ENCODE data around the gene SORCS2.

Gene SORCS2

DNA sequence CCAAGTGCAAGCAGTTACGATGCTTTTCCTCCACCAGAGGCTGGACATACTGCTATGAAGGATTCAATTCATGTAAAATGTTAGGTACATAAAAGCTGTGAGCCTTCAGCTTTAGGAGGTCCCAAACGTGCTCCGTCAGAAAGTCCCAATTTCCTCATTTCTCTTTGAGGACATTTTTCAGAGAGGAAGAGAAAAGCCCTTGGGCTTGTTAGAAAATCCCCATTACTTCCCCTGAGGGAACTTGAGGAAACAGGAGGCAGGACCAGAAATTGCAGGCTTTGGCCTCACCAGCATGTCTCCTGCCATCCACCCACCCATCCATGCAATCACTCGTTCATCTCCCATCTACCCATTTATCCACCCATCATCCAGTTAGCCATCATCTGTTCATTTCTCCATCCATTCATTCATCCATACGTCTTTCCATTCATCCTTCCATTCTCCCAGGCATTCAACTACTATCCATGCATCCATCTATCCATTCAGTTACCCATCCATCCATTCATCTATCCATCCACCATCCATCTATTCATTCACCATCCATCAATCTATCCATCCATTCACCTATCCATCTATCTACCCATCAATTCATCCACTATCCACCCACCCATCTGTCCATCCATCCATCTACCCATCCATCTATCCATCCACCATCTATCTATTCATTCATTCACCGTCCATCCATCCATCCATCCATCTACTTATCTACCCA is 523.8 kb downstream of the SORCS2 start:
- Histone ChIP-seq H2AFZ (ENCODE audit: low read depth, low read length) (no peak overlapping the region), H3K79me2 (ENCODE audit: insufficient read depth, low read length) (no peaks in the 10 kb centered on the region), H3K4me1 (ENCODE audit: insufficient read depth, low read length) (no peaks in the 10 kb centered on the region), H3K4me2 (ENCODE audit: insufficient read depth, low read length) (no peak overlapping the region), H4K20me1 (ENCODE audit: insufficient read depth, low read length) (no peaks in the 10 kb centered on the region), H3K36me3 (ENCODE audit: insufficient read depth, low read length) (no peaks in the 10 kb centered on the region), H3K27ac (ENCODE audit: low read length) (no peak overlapping the region), H3K27me3 (ENCODE audit: insufficient read depth, low read length, poor library complexity) (no peaks in the 10 kb centered on the region), H3K9ac (ENCODE audit: low read depth, low read length) (no peak overlapping the region), H3K9me3 (ENCODE audit: insufficient read depth, low read length, severe bottlenecking) (no peaks in the 10 kb centered on the region), H3K4me3 (ENCODE audit: low read depth in 1 of 2, low read length in 2 of 2) (no peak overlapping the region)
- TF ChIP-seq EZH2 (IDR thresholded peaks at IDR 0.05; ENCODE audit: borderline replicate concordance, low read depth, low read length, severe bottlenecking) (no peak), CTCF (IDR thresholded peaks at IDR 0.05; ENCODE audit: borderline replicate concordance, extremely low read depth, low read length, poor library complexity, severe bottlenecking) (no peak)
- no peak for ATAC-seq (ENCODE audit: insufficient read depth, low read depth)
- no peak for DNase-seq

GRCh38 chr4:7717161-7717560 is 524.8 kb downstream of the SORCS2 start:
- H3K79me2 ChIP-seq (ENCODE audit: insufficient read depth, low read length), result no peaks in the 10 kb centered on the region
- H3K4me2 ChIP-seq (ENCODE audit: insufficient read depth, low read length), result no peak overlapping the region
- no peak for TF ChIP-seq CTCF (IDR thresholded peaks at IDR 0.05; ENCODE audit: borderline replicate concordance, extremely low read depth, low read length, poor library complexity, severe bottlenecking)
- TF ChIP-seq EZH2 (IDR thresholded peaks at IDR 0.05; ENCODE audit: borderline replicate concordance, low read depth, low read length, severe bottlenecking), result no peak
- H3K4me1 ChIP-seq (ENCODE audit: insufficient read depth, low read length), result no peaks in the 10 kb centered on the region
- DNase-seq, result no peak
- ATAC-seq (ENCODE audit: insufficient read depth, low read depth), result no peak
- H3K4me3 ChIP-seq (ENCODE audit: low read depth in 1 of 2, low read length in 2 of 2), result no peak overlapping the region
- no peak overlapping the region for H3K27ac ChIP-seq (ENCODE audit: low read length)
- no peaks in the 10 kb centered on the region for H3K27me3 ChIP-seq (ENCODE audit: insufficient read depth, low read length, poor library complexity)
- no peak overlapping the region for H2AFZ ChIP-seq (ENCODE audit: low read depth, low read length)
- no peaks in the 10 kb centered on the region for H3K9me3 ChIP-seq (ENCODE audit: insufficient read depth, low read length, severe bottlenecking)
- H4K20me1 ChIP-seq (ENCODE audit: insufficient read depth, low read length), result no peaks in the 10 kb centered on the region
- H3K36me3 ChIP-seq (ENCODE audit: insufficient read depth, low read length), result no peaks in the 10 kb centered on the region
- no peak overlapping the region for H3K9ac ChIP-seq (ENCODE audit: low read depth, low read length)

DNA sequence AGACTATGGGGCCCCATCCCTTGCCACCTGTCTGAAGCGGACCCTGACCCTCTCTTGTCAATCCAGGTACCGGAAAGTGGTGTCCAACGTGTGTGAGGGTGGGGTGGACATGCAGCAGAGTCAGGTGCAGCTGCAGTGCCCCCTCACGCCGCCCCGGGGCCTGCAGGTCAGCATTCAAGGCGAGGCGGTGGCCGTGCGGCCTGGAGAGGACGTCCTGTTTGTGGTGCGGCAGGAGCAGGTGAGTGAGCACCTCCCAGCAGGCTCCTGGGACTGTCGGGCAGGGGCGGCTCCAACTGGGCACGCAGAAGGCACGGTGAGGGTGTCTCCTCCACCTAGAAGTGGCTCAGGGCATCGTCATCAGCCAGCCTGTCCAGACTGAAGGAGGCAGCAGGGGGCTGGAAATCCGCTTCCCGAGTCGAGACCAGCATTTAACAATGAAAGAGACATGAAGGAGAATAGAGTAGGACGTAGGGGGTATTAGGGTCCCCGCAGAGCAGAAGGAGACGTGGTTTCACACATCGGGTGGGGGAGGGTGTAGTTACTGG is 525.7 kb downstream of the SORCS2 start:
- Histone ChIP-seq H3K36me3 (ENCODE audit: insufficient read depth, low read length) (no peaks in the 10 kb centered on the region), H3K9me3 (ENCODE audit: insufficient read depth, low read length, severe bottlenecking) (no peaks in the 10 kb centered on the region), H3K27me3 (ENCODE audit: insufficient read depth, low read length, poor library complexity) (no peaks in the 10 kb centered on the region), H2AFZ (ENCODE audit: low read depth, low read length) (no peak overlapping the region), H3K4me2 (ENCODE audit: insufficient read depth, low read length) (no peak overlapping the region), H3K4me3 (ENCODE audit: low read depth in 1 of 2, low read length in 2 of 2) (no peak overlapping the region), H4K20me1 (ENCODE audit: insufficient read depth, low read length) (no peaks in the 10 kb centered on the region), H3K79me2 (ENCODE audit: insufficient read depth, low read length) (no peaks in the 10 kb centered on the region), H3K4me1 (ENCODE audit: insufficient read depth, low read length) (no peaks in the 10 kb centered on the region), H3K27ac (ENCODE audit: low read length) (no peak overlapping the region), H3K9ac (ENCODE audit: low read depth, low read length) (no peak overlapping the region)
- ATAC-seq (ENCODE audit: insufficient read depth, low read depth), result no peak
- no peak for TF ChIP-seq EZH2 (IDR thresholded peaks at IDR 0.05; ENCODE audit: borderline replicate concordance, low read depth, low read length, severe bottlenecking)
- TF ChIP-seq CTCF (IDR thresholded peaks at IDR 0.05; ENCODE audit: borderline replicate concordance, extremely low read depth, low read length, poor library complexity, severe bottlenecking), result no peak
- DNase-seq, result no peak
